ENCODE data around the gene ST3GAL3.

Gene ST3GAL3

DNA sequence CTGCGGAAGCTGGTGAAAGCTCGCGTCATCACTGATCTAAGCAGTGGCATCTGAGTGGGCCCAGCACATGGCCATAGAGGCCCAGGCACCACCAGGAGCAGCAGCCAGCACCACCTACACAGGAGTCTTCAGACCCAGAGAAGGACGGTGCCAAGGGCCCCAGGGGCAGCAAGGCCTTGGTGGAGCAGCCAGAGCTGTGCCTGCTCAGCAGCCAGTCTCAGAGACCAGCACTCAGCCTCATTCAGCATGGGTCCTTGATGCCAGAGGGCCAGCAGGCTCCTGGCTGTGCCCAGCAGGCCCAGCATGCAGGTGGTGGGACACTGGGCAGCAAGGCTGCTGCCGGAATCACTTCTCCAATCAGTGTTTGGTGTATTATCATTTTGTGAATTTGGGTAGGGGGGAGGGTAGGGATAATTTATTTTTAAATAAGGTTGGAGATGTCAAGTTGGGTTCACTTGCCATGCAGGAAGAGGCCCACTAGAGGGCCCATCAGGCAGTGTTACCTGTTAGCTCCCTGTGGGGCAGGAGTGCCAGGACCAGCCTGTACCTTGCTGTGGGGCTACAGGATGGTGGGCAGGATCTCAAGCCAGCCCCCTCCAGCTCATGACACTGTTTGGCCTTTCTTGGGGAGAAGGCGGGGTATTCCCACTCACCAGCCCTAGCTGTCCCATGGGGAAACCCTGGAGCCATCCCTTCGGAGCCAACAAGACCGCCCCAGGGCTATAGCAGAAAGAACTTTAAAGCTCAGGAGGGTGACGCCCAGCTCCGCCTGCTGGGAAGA lies 223.0 kb downstream of the ST3GAL3 start:
- no peak for DNase-seq

DNA sequence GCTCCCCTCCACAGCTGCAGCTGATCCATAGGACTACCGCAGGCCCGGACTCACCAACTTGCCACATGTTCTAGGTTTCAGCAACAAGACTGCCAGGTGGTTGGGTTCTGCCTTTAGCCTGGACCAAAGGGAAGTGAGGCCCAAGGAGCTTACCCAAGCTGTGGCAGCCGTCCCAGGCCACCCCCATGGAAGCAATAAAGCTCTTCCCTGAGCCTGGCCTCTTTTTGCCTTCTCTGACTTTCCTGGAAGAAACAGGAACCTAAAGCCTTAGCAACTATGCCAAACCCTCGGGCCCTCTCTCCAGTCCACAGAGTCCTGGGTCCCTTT lies 223.6 kb downstream of the ST3GAL3 start:
- DNase-seq, result no peak

DNA sequence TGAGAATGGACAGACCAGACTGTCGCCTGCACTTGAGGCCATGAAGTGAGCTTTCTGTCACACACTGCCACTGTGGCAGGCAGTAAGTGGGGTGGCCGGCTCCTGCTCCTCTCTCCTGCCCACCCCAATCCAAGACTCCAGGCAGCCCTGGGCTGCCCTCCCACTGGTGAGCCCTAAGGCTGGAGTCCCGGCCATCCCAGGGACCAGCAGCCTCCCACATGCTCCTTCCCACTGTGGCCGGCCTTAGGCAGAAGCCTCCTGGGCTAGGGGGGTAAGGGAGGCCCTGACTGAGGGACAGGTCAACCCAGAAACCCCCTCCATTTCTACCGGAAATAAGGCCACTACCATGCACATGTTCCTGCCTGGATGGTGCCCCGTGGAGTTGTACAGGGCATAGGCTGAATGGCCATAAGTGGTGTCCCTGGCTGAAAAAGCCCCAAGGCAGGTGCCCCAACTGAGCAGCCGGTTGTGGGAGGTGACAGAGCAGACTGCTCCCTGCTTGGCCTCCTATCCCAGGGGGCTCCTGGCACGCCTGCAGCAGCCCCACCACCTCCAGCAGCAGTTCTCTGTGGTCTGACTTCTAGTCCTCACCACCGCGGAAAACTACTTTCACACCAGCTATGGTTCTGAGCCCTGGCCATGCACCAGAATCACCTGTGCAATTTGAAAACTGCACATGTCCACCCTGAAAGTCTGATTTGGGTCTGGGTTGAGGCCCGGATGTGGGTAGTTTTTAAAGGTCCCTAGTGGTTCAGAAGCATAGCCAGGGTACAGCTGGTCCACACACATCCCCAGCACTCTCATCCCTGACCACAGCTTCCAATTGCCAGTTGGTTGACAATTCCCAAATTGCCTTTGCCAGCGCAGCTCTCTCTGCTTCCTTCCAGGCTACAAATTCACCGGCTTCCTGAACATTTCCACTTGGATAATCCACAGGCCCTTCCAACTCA lies 224.7 kb downstream of the ST3GAL3 start:
- DNase-seq, result no peak

DNA sequence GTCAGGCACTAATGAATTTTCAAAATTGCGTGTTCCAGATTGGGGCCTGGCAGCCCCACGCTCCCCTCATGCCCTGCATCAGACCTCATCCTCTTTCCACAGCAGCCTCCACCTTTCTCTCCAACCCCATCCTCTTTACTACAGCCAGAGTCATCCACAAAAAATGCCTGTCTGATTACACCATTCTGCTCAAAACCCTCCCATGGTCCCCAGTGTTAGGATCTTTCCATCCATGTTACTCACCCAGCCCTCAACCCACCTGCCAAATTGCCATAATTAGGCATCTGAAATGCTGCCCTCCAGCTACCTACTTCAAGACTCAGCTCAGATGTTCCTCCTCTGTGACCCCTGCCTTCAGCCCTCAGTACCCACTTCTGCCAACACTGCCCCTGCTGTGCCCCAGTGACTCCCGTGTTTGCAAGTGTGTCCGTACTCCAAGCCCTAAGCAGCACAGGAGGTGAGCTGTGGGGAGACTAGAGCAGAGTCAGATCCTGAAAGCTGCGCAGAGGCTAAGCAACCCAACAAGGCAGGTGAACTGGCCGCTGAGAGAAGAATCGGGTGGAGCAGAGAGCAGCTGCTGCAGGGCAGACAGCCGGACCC lies 225.6 kb downstream of the ST3GAL3 start:
- DNase-seq, result no peak

DNA sequence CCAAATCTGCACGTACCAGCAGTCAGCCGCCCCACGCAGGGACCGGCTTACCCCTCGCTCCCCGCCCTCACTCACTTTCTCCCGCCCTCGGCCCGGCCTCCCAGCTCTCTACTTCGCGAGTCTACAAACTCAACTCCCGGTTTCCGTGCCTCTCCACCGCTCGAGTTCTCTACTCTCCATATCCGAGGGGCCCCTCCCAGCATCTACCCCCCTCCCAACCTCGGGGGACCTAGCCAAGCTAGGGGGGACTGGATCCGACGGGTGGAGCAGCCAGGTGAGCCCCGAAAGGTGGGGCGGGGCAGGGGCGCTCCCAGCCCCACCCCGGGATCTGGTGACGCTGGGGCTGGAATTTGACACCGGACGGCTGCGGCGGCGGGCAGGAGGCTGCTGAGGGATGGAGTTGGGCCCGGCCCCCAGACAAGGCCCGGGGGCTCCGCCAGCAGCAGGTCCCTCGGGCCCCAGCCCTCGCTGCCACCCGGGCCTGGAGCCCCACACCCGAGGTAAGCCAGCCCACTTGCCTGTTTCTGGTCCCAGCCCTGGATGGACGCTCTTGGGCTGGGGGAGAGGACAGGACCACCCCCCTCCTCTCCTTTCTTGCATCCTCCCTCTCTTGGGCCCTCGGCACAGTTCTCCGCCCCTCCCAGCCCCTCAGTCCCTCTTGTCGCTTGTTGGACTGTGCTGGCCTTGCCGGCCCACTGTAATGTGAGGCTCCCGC lies 226.2 kb downstream of the ST3GAL3 start, which contains the start of gene ARTN:
Gene ARTN, plus strand, starts transcription at position 416 of the 715 bp plus-strand sequence. CDS start 1,856 bp downstream, outside the sequence.
- DNase-seq, result peak; percentile 13

DNA sequence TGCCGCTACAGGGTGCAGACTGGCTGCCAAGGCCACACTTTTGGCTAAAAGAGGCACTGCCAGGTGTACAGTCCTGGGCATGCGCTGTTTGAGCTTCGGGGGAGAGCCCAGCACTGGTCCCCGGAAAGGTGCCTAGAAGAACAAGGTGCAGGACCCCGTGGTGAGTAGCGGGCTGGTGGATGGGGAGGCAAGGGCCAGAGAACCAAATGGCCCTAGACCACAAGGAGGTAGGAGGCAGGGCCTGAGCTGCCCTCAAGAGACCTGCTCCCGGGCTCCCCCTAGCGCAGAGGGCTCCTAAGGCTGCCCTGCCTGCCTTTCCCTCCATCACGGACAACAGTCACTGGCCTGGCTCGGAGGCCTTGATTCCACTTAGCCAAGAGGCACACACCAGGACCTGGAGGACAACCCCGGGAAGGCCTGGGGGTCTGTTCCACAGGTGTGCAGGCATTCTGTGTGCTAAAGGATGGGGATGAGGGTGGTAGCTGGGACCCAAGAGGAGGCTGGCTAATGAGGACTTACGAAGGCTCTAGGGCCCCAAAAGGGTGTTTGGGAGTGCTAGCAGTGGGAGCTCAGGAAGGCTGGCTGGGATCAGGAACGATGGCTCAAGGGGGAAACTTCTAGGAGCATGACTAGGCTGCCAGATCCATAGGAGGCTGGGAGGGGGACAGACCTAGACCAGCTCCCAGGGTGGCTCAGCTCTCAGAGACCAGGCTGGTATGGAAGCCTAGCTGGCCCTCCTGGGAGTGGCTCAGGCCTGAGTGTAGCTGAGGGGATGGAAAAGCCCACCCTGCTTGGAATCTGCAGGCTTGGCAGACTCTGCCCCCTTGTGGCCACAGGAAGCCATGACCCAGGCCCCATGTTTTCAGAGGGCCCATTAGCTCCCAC lies 227.0 kb downstream of the ST3GAL3 start:
- DNase-seq, result peak; percentile 67

DNA sequence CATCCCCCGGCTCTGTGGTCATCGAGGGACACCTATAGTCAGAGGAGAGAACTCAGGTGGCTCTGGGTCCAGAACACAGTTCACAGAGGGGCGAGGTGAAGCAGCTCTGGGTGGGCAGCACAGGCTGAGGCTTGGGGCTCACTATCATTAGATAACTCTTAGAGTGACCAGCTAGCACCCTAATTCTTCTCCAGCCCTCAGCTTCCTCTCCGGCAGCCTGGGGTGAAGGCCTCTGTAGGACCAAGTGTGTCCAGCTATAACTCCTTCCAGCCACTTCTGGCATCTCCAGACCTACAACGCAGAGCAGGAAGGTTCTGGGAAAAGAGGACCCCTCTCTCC lies 227.6 kb downstream of the ST3GAL3 start:
- no peak for DNase-seq

DNA sequence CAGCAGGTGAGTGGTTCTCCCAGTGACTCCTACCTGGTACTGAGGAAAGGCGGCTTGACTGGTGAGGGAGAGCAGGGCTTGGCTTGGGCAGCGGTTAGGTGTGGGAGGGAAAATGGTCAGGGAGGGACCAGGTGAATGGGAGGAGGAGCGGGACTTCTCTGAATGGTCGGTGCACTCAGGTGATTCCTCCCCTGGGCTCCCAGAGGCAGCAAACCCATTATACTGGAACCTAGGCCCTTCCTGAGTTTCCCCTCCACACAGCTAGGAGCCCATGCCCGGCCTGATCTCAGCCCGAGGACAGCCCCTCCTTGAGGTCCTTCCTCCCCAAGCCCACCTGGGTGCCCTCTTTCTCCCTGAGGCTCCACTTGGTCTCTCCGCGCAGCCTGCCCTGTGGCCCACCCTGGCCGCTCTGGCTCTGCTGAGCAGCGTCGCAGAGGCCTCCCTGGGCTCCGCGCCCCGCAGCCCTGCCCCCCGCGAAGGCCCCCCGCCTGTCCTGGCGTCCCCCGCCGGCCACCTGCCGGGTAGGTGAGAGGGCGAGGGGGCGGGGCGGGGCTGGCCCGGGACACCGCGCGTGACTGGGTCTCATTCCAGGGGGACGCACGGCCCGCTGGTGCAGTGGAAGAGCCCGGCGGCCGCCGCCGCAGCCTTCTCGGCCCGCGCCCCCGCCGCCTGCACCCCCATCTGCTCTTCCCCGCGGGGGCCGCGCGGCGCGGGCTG lies 228.5 kb downstream of the ST3GAL3 start:
- DNase-seq, result no peak

DNA sequence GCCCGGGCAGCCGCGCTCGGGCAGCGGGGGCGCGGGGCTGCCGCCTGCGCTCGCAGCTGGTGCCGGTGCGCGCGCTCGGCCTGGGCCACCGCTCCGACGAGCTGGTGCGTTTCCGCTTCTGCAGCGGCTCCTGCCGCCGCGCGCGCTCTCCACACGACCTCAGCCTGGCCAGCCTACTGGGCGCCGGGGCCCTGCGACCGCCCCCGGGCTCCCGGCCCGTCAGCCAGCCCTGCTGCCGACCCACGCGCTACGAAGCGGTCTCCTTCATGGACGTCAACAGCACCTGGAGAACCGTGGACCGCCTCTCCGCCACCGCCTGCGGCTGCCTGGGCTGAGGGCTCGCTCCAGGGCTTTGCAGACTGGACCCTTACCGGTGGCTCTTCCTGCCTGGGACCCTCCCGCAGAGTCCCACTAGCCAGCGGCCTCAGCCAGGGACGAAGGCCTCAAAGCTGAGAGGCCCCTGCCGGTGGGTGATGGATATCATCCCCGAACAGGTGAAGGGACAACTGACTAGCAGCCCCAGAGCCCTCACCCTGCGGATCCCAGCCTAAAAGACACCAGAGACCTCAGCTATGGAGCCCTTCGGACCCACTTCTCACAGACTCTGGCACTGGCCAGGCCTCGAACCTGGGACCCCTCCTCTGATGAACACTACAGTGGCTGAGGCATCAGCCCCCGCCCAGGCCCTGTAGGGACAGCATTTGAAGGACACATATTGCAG lies 229.3 kb downstream of the ST3GAL3 start:
- peak; percentile 24 for DNase-seq

DNA sequence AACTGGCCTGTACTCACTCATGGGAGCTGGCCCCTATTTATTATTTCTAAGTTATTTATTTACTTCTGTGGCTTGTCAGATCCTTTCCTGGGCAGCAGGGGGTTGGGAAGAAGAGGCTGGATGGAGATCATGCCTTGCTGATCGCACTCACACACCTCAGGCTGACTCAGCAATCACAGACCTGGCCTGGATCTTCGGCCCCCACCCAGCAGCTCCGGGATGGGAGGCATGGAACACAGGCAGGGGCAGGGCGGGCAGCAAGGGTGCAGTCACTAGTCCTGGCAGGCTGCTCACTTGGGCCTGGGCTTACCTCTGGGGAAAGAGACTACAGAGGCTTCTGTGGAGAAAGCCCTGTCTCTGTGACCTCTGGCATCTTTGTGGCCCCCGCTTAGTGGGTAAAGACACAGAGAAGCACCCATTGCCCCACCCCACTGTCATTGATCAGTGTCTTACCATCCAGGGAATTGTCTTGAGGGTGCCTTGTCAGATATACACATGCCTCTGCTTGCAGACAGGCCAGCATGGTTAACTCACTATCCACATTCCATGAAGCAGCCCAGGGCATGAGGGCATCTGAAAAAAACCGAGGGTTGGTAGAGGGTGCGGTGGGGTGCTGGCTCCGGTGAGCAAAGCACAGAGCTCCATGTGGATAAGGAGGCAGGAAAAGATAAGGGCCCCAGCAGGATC lies 230.0 kb downstream of the ST3GAL3 start:
- DNase-seq, result no peak

DNA sequence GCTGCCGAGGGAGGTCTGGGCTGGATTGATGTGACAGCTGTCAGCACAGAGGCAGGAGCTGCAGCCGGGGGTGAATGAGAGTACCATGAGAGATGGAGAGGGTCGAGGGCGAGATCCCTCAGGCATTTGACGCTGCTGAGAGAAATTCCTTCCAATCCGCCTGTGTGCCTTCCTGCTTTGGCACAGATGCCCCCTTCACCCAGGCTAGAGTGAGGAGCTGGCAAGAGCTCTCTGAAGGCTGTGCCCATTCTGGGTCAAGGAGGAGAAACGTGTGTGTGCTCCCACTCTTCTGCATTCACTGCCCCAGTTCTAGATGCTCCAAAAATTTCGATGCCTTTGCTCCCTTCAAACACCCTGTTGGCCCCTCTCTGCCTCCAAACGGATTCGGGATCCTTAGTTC lies 231.0 kb downstream of the ST3GAL3 start:
- no peak for DNase-seq

DNA sequence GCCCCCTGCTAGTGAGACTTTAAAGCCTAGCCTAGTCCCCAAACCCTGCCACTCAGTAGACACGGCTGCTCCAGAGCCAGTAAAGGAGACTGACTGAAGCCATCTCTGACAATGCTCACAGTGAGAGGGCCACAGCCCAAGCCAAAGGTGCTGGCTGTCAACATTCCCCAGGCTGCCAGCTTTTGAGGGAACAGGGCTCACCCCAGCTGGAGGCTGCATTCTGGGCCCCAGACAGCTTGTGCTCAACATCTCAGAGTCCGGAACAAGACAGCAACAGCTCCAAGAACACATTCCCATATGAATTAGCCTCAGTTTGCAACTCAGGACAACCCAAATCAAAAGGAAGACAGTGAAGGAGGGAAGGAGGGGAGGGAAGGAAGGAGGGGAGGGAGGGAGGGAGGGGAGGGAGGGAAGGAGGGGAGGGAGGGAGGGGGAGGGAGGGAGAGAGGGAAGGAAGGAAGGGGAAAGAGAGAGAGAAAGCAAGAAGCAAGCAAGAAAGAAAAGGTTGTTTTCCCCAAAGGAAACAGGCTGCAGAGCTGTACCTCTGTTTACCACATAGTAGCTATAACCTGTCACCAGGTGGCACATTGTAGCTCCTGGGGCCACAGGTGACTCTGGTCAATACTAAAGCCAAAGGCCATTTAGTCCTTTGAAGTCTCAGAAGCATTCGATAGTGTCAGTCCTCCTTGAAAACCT lies 231.7 kb downstream of the ST3GAL3 start:
- no peak for DNase-seq

DNA sequence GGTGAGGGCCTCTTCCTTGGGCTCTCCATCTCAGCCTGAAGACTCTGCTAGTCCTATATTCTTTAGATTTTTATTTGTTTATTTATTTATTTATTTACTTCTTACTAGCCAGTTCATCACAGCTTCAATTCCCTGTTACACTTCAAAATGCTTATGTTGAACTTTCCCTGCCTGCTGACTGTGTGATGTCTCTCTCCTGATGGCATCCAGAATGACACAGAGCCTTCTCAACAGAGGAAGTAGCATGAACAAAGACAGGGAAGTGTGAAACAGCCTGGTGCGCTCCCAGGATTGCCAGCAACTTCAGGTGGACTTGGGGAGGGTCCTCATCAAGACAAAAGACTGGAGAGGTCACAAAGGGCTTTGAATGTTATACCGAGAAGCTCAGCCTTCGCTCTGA lies 235.1 kb downstream of the ST3GAL3 start:
- no peak for DNase-seq

DNA sequence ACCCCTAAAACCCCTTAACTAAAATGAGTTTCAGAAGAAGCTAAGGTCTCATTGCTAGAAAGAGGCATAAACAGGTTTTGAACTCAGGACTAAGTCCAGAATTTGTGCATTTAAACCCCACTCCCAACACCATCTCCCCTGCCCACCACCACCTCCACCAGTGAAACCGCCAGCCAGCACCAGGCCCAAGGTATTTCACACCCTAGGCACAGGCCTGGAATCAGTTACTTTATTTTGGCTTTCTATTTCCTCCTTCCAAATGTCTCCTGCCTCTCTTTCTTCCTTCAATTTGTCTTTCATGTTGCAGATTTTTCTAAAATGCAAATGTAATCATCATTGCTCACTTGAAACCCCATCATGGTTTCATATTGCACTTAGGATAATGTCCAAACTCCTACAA lies 237.5 kb downstream of the ST3GAL3 start:
- no peak for DNase-seq

DNA sequence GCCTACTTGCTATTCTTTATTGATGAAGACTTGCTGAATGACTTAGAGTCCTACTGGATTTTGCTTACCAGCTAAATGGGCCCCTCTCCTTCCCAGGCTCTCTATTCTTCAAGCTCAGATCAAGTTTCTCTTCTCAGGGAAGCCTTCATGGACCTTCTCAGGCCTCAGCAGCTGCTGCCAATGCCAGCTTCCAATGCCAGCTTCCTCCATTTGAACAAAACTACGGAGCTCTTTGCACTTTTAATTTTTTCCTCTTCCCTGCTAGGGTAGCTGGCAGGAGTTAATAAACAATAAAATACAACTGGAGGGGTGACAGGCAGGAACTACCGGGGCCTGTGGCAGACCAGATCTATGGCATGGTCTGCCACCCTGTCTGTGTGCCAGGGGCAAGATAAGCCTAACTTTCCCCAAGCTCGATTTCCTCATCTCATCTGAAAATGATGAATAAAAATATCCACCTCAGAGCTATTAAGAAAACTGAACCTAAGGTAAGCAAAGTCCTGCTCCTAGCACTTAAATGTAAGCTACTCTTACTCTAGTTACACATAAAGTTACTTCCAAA lies 238.4 kb downstream of the ST3GAL3 start:
- no peak for DNase-seq

DNA sequence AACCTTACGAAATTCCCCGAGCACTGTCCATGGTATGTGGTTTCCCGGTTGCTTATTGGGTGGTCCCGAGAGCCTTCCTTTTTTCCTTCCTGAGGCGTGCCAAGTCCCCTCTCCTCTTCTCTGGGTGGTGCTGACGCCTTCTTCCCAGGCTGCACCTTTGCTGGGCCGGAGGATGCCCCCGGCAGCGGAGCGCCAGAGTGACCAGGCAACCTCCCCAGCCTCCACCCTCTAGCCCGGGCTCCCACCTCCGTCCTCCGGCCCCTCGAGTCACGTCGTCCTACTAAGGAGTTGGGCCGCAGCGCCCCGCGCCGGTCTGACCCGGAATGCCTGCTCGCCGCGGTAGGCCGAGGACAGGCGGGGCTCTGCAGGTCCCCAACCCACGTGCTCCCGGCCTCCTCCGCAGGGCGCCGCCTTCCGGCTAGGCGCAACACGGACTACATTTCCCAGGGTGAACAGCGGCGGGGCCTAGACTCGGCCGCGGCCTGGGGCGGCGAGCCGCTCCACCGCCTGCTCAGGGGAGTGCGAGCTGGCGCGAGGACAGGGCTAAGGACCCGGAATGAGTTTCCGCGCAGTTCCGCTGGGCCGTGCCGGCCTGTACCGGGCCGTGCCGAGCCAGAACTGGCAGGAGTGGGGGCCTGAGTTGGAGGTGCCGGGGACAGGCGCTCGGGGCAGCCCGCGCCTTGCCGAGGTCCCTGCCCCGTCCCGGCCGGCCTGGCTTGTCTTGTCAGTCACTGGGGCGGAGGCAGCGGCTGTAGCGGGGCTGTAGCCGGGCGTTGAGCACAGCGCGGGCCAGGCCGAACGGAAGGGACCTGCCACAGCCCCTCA lies 239.1 kb downstream of the ST3GAL3 start, which contains the start of gene IPO13:
Gene IPO13, plus strand, starts transcription at position 715 of the 825 bp plus-strand sequence. CDS start 651 bp downstream, outside the sequence.
- DNase-seq, result peak; percentile 96

DNA sequence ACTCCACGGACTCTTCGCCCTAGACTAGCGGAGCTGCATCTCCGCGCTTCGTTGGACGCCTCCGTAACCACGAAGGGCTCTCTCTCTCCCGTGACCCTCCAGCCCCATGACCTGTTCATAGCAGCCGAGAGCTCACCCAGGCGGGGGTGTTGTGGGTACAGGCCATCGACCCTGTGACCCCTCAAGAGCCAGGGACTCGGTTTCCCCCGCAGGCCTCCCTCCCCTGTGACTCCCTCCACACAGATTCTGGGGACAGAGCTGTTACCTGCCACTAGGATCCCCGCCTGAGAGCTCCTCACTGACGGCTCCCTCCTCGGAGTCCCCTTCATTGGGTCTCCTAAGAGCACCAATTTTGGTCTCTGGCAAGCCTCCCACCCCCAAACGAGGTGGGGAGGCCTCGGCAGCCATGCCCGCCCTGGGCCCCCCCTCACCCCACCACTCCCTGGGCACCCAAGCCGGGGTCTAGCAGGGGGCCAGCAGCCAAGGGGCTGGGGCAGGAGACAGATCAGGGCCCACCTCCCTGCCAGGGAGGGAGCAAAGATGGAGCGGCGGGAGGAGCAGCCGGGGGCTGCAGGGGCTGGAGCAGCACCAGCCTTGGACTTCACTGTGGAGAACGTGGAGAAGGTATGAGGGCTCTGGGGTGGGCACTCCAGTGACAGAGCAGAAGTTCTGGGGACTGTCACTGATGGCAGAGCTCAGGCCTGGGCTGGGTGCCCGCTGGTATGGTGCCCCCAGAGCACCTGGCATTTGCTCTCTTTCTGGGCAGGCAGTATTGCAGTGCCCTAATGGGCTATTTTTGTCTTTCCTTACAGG lies 239.9 kb downstream of the ST3GAL3 start:
- DNase-seq, result no peak

All from NCI-H1092 (cell line).